Activated CD4-positive, alpha-beta T cell treated with anti-CD3 and anti-CD28 coated beads, Interleukin-2, amount 10 ng/mL, durations not matched to agents 7 days and 5 days (primary cell): ENCODE measurements around the gene CNGA4. TPM values are rescaled to one million over a fixed set of nuclear protein-coding genes. Genes with fewer than 3 reads are reported as not detected.
"Not testable (repeated sequence)": the region's sequence is repeated elsewhere in the genome, so short reads cannot be mapped to it uniquely, and the experiment has no call there.

ENCODE experiments used
- CTCF ChIA-PET: fragments of 350-600 bp; sonication (Branson Sonifier 250); formaldehyde crosslinking; loops from one replicate; lab custom pipeline; 2021; ENCODE audit warnings: antibody characterized with exemption; lab: Charles Lee
- POLR2A ChIA-PET: fragments of 350-600 bp; sonication (Branson Sonifier 250); formaldehyde crosslinking; loops from one replicate; lab custom pipeline; 2021; ENCODE audit warnings: antibody characterized with exemption; lab: Charles Lee
- DNase-seq: peaks from one replicate; pipeline ENCODE4 v3.0.0-alpha.2; 2020
- H3K27ac Mint-ChIP-seq: one replicate; pipeline ENCODE4 v1.8.0; 2021; ENCODE audit warnings: mild to moderate bottlenecking, moderate library complexity, mixed read lengths
- H3K27me3 Mint-ChIP-seq: one replicate; pipeline ENCODE4 v1.8.0; 2021; ENCODE audit warnings: mixed read lengths
- H3K36me3 Mint-ChIP-seq: one replicate; pipeline ENCODE4 v1.8.0; 2021; ENCODE audit warnings: low read depth, mixed read lengths
- H3K4me1 Mint-ChIP-seq: one replicate; pipeline ENCODE4 v1.8.0; 2021; ENCODE audit warnings: mixed read lengths
- H3K4me3 Mint-ChIP-seq: one replicate; pipeline ENCODE4 v1.8.0; 2021; ENCODE audit warnings: mild to moderate bottlenecking, moderate library complexity, mixed read lengths
- H3K9me3 Mint-ChIP-seq: one replicate; pipeline ENCODE4 v1.8.0; 2021; ENCODE audit warnings: mixed read lengths
- total RNA-seq, 2 experiments: library from RNA; stranded (reverse); gene quantifications; one replicate each; pipeline ENCODE4 v1.2.3, GENCODE V29; 2021

The CNGA4 gene
- total RNA-seq, 2 experiments from 2014 or later: 0.17 TPM; not detected in 1

DNA sequence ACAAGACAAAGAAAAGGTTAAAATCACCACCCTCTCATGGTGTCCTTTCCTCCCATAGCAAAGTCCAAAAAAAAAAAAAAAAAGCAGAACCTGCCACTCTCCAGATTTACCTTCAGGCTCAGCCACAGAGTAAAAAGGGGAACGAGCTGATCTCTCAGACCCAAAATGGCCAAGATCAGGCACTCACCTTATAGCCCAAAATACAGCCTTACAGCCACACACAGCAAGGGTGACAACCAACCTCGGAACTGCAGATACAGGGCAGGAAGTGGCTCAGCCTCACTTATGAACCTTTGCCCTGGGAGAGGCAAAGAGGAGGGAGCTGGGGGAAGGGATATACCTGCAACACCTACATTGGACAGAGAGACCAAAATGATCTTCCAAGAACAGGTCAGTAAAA is 9.0 kb upstream of the CNGA4 start:
- Mint-ChIP-seq H3K27ac (peak overlapping the region; percentile 14), H3K4me1 (peaks cover 49% of the 10 kb centered on the region), H3K36me3 (peaks cover 8% of the 10 kb centered on the region), H3K4me3 (peak overlapping the region; percentile 26), H3K27me3 (no peaks in the 10 kb centered on the region), H3K9me3 (no peaks in the 10 kb centered on the region)
- CTCF ChIA-PET: interaction anchor here (0.6 to 3.9 kb wide), 6 partner anchors 8 to 124 kb away, joined by 3 to 15 read pairs (median 4); no protein-coding TSS in a partner anchor
- DNase-seq: peak; percentile 49
- POLR2A ChIA-PET: no interaction called here

DNA sequence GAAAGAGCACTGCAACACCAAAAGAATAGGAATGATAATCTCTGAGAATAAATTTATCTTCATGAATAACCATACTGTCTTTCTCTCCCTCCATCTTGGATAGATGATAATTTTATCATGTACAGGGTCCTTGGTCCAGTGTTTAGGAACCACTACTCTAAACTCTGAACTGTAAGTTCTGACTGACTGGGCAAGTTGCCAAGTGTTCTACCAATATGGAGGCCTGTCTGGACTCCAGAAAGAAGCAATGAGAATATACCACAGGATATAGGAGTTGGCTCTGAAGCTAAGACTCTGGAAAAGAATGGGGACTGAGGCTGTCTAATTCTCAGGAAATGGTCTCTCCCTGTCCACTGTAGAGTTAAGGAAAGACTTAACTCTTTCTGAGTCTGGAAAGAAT is 6.0 kb upstream of the CNGA4 start:
- Mint-ChIP-seq H3K36me3 (peaks cover 7% of the 10 kb centered on the region), H3K9me3 (no peaks in the 10 kb centered on the region), H3K4me3 (peak overlapping the region; percentile 49), H3K27me3 (no peaks in the 10 kb centered on the region), H3K27ac (no peak overlapping the region), H3K4me1 (peaks cover 46% of the 10 kb centered on the region)
- ChIA-PET POLR2A (no interaction called here), CTCF (interaction anchor here (0.9 kb wide), 1 partner anchor 12 kb away, joined by 3 read pairs; no protein-coding TSS in a partner anchor)
- DNase-seq: no peak

- CTCF ChIA-PET: interaction anchor here (1.1 to 2.1 kb wide), 2 partner anchors 17 to 118 kb away, joined by 3 to 9 read pairs; no protein-coding TSS in a partner anchor
- no peaks in the 10 kb centered on the region for H3K27me3 Mint-ChIP-seq
- peak overlapping the region; percentile 95 for H3K27ac Mint-ChIP-seq
- DNase-seq: peak; percentile 20
- H3K4me3 Mint-ChIP-seq: peak overlapping the region; percentile 99
- peaks cover 44% of the 10 kb centered on the region for H3K4me1 Mint-ChIP-seq
- POLR2A ChIA-PET: no interaction called here
- H3K36me3 Mint-ChIP-seq: peaks cover 5% of the 10 kb centered on the region
- H3K9me3 Mint-ChIP-seq: no peaks in the 10 kb centered on the region
Measured at GRCh38 chr11:6233984-6234386, 4.9 kb upstream of the CNGA4 start.

- peak within 1 kb of the TSS; percentile 99 for H3K4me3 Mint-ChIP-seq
- CTCF ChIA-PET: interaction anchor here (0.7 to 2.1 kb wide), 5 partner anchors 8 to 119 kb away, joined by 3 to 9 read pairs (median 3); no protein-coding TSS in a partner anchor
- H3K36me3 Mint-ChIP-seq: peaks cover 3% of the 10 kb centered on the region
- POLR2A ChIA-PET: no interaction called here
- H3K27ac Mint-ChIP-seq: peak within 1 kb of the TSS; percentile 95
- DNase-seq: peak; percentile 100
- H3K27me3 Mint-ChIP-seq: no peaks in the 10 kb centered on the region
- peaks cover 39% of the 10 kb centered on the region for H3K4me1 Mint-ChIP-seq
- no peaks in the 10 kb centered on the region for H3K9me3 Mint-ChIP-seq
Measured at GRCh38 chr11:6234387-6235107, 4.3 kb upstream of the CNGA4 start, which contains the start of gene FHIP1B. Gene FHIP1B, minus strand, starts transcription at chr11:6234636. Its CDS starts 10,120 bp downstream, at chr11:6224516.

- DNase-seq: no peak
- peaks cover 20% of the 10 kb centered on the region for H3K4me1 Mint-ChIP-seq
- H3K36me3 Mint-ChIP-seq: no peaks in the 10 kb centered on the region
- ChIA-PET POLR2A (no interaction called here), CTCF (interaction anchor here (0.6 to 3.1 kb wide), 5 partner anchors 14 to 262 kb away, joined by 3 to 13 read pairs (median 3); no protein-coding TSS in a partner anchor)
- no peak overlapping the region for H3K27ac Mint-ChIP-seq
- H3K9me3 Mint-ChIP-seq: no peaks in the 10 kb centered on the region
- no peak overlapping the region for H3K4me3 Mint-ChIP-seq
- H3K27me3 Mint-ChIP-seq: no peaks in the 10 kb centered on the region
Measured at GRCh38 chr11:6237266-6237665, 1.6 kb upstream of the CNGA4 start.

DNA sequence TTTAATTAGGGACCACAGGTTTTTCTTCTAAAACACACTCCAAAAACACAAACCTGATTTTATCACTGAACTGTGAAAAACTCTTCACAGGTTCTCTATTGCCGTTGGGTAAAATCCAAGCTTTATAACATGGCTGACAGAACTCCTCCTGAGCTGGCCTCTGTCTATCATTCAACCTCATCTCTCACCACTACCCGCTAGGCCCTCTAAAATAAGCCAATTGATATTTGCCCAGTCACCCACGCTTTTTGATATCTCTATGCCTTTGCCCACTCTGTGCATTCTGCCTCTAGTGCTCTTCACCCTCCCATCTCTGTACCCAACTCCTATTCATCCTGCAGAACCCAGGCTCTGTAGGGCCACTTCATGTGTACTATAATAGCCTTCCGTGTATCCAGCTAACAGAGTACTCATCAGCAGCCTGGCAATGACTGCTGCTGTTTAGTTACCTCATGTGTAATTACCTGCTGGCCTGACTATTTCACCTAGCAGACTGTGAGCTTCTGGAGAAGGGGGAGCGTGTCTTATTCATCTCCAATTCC is 1.1 kb upstream of the CNGA4 start:
- DNase-seq: no peak
- POLR2A ChIA-PET: no interaction called here

GRCh38 chr11:6240139-6240538 is 1.2 kb downstream of the CNGA4 start:
- Mint-ChIP-seq H3K36me3 (no peaks in the 10 kb centered on the region), H3K4me3 (no peak overlapping the region), H3K27me3 (peaks cover 7% of the 10 kb centered on the region), H3K9me3 (no peaks in the 10 kb centered on the region), H3K27ac (no peak overlapping the region), H3K4me1 (peaks cover 3% of the 10 kb centered on the region)
- ChIA-PET CTCF (interaction anchor here (3.1 kb wide), 1 partner anchor 11 kb away, joined by 13 read pairs; no protein-coding TSS in a partner anchor), POLR2A (no interaction called here)
- DNase-seq: no peak

More for the DNA sequence above, 1.1 kb upstream of the CNGA4 start:
- no peaks in the 10 kb centered on the region for H3K27me3 Mint-ChIP-seq
- H3K9me3 Mint-ChIP-seq: no peaks in the 10 kb centered on the region
- peaks cover 20% of the 10 kb centered on the region for H3K4me1 Mint-ChIP-seq
- no peak overlapping the region for H3K27ac Mint-ChIP-seq
- CTCF ChIA-PET: interaction anchor here (0.6 to 3.1 kb wide), 5 partner anchors 14 to 262 kb away, joined by 3 to 13 read pairs (median 3); partner anchors contain the start of gene CCKBR
- H3K36me3 Mint-ChIP-seq: no peaks in the 10 kb centered on the region
- H3K4me3 Mint-ChIP-seq: no peak overlapping the region

DNA sequence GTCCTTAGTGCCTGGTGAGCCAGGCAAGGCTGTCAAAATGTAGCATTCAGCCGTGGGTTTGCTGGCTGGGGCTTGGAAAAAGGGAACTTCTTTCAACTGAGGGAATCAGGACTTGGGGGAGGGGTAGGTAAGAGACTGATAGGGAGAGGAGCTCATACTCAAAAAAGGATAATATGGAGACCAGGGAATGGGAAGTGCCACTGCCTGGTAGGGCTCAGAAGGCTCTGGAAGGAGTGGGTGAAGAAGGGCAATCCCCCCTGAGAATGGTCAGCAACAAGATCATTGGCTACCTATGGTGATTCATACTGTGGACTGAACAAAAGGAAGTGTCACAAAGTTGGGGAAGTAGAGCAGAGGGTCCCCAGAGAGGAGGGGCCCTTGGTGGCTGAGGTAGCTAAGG is 1.9 kb downstream of the CNGA4 start:
- no peaks in the 10 kb centered on the region for H3K36me3 Mint-ChIP-seq
- no peak for DNase-seq

GRCh38 chr11:6241316-6241715 is 2.4 kb downstream of the CNGA4 start:
- POLR2A ChIA-PET: no interaction called here
- Mint-ChIP-seq H3K27ac (no peak overlapping the region), H3K36me3 (no peaks in the 10 kb centered on the region), H3K4me3 (no peak overlapping the region), H3K4me1 (no peaks in the 10 kb centered on the region), H3K9me3 (no peaks in the 10 kb centered on the region), H3K27me3 (peaks cover 7% of the 10 kb centered on the region)
- CTCF ChIA-PET: interaction anchor here (0.8 to 1.8 kb wide), 4 partner anchors 10 to 442 kb away, joined by 3 to 6 read pairs (median 3); partner anchors contain the start of gene MRPL17
- no peak for DNase-seq

More for the DNA sequence above, 1.9 kb downstream of the CNGA4 start:
- Mint-ChIP-seq H3K4me3 (no peak overlapping the region), H3K27ac (no peak overlapping the region), H3K27me3 (peaks cover 7% of the 10 kb centered on the region), H3K4me1 (no peaks in the 10 kb centered on the region), H3K9me3 (no peaks in the 10 kb centered on the region)
- ChIA-PET POLR2A (no interaction called here), CTCF (interaction anchor here (0.8 kb wide), 2 partner anchors 10 to 443 kb away, joined by 3 read pairs; partner anchors contain the start of gene MRPL17)

DNA sequence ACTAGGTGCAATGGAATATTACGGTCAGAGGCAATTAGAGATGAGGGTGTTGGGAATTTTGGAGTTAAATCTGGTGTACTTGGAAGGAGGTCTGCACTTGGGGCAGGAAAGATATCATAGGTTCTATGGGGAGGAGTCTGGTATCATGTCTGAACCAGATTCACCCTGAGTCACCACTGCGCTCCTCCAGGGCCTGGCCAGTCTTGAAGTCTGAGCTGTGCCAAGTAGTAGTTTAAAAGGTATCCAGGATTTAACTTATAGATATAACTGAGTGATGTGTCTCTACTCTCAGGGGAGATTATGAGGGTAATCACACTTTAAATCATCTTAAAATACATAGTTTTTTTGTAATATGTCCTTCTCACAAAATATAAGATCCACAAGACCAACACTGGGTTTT is 6.6 kb downstream of the CNGA4 start:
- Mint-ChIP-seq H3K27ac (no peak overlapping the region), H3K4me1 (no peaks in the 10 kb centered on the region), H3K36me3 (no peaks in the 10 kb centered on the region), H3K27me3 (peaks cover 9% of the 10 kb centered on the region), H3K9me3 (no peaks in the 10 kb centered on the region), H3K4me3 (no peak overlapping the region)
- POLR2A ChIA-PET: no interaction called here
- no peak for DNase-seq
- CTCF ChIA-PET: no interaction called here

- Mint-ChIP-seq H3K4me1 (no peaks in the 10 kb centered on the region), H3K36me3 (no peaks in the 10 kb centered on the region), H3K4me3 (no peak overlapping the region), H3K9me3 (no peaks in the 10 kb centered on the region), H3K27ac (no peak overlapping the region), H3K27me3 (peaks cover 8% of the 10 kb centered on the region)
- ChIA-PET CTCF (no interaction called here), POLR2A (no interaction called here)
- no peak for DNase-seq
Measured at GRCh38 chr11:6248248-6248647, 9.4 kb downstream of the CNGA4 start.

- H3K4me3 Mint-ChIP-seq: not testable (repeated sequence)
Measured at GRCh38 chr11:6248897-6249296, 10.0 kb downstream of the CNGA4 start.

More at GRCh38 chr11:6248897-6249296, 10.0 kb downstream of the CNGA4 start:
- POLR2A ChIA-PET, DNase-seq, H3K27me3 Mint-ChIP-seq, H3K27ac Mint-ChIP-seq, H3K4me1 Mint-ChIP-seq, H3K36me3 Mint-ChIP-seq, H3K9me3 Mint-ChIP-seq: not testable (repeated sequence)
- CTCF ChIA-PET: interaction anchor here (1.3 kb wide), 1 partner anchor 12 kb away, joined by 3 read pairs; no protein-coding TSS in a partner anchor
